Activated CD4-positive, alpha-beta T cell treated with anti-CD3 and anti-CD28 coated beads, Interleukin-2, amount 50 U/mL, for 24 hours (primary cell): Measurements from ENCODE around the gene S100A7A.
"Not testable (repeated sequence)": the region's sequence is repeated elsewhere in the genome, so short reads cannot be mapped to it uniquely, and the experiment has no call there.

ENCODE experiments used
- DNase-seq, 2 donors: peaks; one replicate each; pipeline ENCODE4 v3.0.0-alpha.2; 2020; ENCODE audit warnings: low read depth in 1 of 2, low spot score in 1 of 2

Gene S100A7A

DNA sequence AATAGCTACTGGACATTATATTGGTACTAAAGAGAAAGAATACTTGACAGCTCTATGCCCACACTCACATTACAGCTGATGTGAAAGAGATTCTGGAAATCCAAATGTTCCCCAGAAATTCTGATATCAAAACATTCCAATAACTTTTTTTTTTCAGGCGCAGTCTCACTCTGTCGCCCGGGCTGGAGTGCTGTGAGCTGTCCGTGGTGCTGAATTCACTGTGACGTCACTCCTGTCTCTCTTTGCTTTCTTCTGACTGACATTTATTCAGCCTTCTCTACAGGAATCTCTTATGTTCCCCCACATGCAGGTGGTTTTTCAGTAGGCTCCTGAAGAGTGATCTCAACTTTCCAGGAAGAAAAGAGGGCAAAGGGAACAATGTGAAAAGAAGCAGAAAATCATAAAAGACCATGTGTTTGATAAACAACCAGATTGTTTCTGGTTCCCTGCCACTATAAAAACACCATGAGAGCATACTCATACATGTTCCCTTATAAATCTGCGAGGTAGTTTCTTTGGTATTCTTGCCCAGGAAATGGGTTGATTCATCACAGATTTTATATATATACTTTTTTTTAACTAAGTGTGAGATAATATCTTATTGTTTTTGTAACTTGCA is 6.2 kb downstream of the S100A7A start:
- peak; percentile 30 to 51 for DNase-seq

DNA sequence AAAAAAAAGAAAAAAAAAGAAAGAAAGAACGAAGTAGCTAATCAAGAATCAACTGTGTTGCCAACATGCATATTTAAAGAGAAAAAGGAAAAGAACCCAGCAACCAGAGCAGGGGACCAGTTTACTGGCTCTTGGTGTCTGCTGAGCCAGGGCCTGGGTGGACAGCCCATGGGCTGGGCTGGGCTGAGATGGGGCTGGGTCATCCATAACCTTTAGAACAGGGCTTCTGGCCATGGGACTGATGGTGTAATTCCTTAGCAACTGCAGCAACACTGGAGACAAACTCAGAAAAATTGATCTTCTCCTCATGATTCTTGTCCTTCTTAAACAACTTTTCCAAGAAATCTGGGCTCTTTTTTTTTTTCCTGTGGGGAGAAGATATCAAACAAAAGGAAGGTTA is 10.5 kb downstream of the S100A7A start:
- DNase-seq = no peak

DNA sequence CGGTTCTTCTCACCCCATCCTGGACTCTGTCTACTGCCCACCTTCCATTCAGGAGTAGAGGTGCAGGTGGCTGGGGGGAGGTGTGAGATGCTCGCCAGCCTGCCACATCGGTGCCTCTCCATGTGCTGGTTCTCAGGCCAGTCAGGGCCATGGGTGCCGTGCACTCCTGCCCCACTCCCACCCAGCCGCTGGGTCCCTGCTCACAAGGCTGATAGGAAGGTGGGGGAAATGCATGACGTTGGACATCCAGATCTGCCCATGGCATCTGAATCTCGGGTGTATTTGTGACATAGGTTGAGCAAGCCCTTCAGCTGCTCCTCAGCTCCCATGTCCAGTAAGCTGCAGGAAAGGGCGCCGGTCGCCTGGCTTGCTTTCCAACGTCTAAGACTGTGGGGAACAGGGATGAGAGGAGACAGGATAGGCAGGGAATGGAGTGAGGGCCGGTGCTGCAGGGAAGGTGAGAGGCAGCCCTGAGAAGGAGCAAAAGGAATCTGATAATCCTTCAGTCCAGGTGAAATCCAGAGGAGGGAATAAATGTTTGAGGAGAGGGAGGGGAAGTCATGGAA is 11.8 kb downstream of the S100A7A start:
- no peak for DNase-seq

DNA sequence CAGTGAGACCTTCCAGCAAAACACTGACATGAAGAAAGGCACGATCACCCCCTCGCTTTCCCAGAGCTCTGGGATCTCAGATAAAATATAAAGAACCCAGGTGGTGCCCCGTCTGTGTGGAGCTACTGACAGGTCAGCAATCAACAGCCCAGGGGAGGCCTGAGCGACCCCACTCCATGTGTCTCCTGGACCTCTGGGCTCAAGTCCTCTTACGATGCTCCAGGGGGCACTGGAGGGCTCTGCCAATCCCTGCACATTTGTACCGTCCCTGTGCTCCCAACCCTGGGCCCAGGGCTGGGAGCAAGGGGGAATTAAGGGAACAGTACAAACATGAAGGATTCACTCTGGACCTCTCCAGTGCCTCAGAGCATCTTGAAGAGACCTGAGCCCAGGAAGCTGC is 12.5 kb downstream of the S100A7A start:
- no peak for DNase-seq

DNA sequence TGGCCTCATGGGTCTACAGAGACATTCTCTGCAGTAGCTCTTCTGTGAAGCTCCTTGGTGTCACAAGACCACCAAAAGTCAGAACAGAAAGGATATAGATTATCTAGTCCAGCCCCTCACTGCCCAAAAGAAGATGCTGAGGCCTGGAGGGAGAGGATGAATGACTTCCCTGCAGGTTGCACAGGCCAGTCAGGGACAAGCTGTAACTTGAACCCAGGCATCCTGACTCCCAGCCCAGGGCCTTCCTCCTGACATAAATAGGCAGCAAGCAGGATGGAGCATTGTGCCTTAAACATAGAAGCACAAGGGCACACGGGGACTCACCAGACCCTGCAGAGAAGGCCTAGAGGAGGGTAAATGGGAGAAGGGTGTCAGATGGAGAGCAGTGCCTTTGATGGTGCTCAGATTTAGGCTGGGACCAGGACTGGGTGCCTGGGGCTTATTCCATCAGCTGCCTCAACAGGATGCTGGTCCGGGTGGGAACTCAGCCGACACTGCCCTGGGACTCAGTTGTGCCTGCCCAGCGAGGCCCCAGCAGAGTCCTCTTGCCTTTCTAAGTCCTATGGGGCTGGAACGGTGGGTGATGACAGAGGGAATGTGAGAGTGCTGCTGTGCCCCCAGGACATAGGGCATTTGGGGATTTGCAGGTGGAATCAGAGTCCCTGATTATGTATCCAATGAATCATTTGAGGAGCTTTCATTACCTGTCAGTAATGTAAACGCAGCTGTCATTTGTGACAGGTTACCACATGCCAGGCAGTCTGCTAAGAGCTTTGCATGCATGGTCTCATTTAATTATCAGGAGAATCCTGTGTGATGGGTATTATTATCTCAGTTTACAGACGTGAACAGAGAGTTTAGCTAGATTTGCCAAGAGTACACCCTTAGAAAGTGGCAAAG is 13.2 kb downstream of the S100A7A start:
- DNase-seq = no peak

DNA sequence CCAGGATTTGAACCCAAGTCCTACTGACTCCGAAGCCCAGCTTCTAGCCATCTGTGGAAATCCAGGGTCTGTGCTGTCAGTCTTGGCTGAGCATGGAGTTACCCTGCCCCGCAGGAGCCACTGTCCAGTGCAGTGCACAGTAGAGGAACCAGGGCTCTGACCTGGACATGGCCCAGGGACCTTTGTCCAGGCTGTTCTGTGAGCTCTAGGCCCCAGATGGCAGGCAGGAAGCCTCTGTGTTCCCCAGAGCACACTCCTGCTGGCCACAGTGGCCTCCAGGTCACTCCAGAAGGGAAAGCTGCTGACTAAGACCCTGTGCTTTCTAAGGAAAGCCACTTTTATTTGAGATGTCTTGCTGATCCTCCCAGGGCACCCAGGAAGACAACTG is 13.8 kb downstream of the S100A7A start:
- DNase-seq = no peak

DNA sequence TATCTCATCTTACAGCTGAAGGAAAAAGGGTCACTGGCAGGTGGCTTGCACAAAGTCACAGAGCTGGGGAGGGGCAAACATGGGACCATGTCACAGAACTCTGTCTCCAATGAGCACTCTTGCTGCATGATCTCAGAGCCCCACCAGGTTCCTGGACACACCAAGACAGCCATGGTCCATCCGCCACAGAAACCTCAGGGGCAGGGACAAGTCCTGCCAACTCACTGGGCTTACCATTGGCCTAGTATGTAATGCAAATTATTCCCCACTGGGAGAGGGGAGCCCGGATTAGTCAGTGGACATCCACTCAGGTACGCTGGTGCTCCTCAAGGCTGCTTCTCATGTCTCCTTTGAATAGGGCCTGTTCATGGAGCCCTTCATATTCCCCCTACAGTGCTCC is 14.2 kb downstream of the S100A7A start:
- DNase-seq = no peak

DNA sequence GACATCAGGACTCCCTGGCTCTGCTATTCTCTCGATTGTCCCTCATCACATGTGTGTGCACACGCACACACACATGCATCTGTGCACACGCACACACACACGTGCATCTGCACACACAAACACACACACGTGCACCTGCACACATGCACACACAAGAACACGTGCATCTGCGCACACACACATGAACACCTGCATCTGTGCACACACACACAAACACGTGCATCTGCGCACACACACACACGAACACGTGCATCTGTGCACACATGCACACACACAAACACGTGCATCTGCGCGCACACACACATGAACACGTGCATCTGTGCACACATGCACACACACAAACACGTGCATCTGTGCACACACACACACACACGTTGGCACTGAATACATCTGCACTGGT is 14.7 kb downstream of the S100A7A start:
- no peak for DNase-seq

DNA sequence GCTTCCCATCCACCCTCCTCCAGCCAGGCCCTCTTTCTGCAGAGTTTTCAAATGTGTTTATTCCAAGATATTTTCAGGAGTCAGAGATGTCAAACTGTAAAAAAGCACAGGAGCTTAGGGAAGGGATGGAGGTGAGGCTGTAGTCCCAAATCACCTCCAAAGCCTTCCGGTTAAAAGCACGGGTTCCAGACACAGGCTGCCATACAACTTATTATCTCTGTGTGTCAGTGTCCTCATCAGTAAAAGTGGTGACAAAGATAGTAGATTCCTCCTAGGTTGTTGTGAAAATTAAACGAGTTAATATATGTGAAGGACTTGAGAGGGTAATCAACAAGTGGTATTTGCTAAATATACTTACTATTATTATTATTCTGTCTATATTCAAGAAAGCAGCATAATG is 15.1 kb downstream of the S100A7A start:
- DNase-seq = no peak

DNA sequence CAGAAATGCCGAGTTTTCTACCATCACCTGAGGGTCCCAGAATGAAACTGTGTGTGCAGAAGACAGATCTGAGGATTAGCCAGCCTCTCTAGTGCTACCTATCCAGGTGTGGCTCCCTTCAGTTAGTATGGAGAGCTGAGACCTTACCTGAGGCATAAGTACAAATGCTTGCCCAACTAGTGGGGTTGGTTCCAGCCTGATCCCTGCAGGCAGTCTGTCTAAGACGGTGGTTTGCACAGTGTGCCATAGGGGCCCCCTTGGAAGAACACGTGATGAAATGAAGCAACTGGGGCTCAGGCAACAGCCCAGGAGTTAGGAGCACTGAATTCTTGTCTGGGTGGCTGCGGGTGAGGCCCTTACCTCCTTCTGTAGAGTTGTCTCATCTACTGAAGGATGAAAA is 15.6 kb downstream of the S100A7A start:
- no peak for DNase-seq

DNA sequence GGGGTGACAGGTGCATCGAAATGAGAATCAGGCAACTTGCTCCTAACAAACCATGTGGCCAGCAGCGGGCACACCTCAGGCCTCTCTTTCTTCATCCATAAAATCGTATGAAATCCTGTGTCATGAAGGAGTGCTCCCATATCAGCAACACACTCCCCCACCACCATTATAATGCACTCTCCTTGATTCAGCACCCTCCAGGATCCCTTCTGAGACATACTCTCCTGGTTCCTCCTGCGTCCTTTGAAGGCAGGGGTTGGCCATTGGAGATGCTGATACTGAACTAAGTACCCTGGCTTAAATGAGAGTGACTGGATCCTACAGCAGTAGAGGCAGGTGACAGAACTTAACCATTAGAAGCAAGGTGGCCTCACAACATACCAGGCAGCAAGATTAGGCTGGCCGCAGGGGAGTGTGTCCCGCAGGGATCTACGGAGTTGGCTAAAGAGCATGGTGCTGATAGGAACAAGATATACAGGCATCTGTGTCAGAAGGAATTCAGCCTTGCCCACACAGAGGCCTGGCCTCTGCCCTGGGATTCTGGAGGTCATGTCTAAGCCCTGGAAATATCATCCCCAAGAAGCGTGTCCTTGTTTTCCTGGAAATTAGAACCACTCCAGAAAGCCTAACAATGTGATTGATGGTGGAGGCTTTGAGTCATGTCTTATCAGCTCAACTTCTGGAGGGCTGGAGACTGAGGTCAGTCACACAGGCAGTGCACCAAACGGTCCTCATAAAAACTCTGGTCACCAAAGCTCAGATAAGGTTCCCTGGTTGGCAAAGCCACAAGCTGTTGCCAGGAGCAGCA is 16.8 kb downstream of the S100A7A start:
- DNase-seq = no peak

DNA sequence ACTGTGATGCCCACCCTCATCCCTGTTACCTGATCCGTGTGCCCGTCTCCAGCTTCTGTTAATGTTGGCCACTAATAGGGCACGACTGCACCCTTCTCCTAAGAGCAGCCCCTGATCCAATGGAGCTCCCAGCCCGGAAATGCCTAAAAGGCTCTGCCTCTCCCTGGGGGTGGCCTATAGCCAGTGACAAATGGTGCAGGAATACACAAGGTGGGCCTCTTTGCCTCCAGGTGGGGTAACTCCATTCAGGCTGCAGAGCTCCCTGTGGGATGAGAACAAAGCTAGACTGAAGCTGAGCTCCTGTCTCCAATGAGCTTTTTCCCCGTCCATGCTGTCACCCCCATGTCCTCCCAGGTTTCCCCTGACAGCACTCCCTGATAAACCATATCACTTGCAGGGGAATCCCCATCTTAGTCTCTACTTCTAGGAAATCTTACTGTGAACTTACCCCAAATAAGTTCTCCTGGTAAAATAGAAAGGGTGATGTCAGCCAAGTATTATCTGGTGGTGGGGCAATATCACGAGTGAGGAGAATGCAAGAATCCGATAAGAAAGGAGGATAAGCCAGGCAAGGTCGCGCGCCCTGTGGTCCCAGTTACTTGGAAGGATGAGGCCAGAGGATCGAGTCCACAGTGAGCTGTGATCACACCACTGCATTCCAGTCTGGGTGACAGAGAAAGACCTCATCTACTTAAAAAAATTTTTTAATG is 18.6 kb downstream of the S100A7A start:
- no peak for DNase-seq

DNA sequence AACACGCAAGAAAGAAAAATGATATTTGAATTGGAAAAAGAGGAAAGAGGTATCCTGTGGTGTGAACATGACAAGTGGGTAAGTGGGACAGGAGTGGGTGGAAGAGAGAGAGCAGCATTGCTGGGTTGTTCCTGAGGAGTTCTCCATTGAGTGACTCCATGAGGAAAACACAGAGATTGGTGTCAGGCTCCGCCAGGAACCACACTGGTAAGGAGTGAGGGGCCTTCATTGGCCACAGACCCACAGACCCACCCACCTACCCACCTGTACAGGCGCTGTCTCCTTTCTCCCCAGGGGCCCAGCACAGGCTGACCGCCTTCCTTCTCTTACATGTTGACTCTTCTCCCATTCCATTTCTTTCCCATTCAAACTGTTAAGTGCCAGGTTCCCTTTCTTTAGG is 20.9 kb downstream of the S100A7A start:
- DNase-seq = no peak

DNA sequence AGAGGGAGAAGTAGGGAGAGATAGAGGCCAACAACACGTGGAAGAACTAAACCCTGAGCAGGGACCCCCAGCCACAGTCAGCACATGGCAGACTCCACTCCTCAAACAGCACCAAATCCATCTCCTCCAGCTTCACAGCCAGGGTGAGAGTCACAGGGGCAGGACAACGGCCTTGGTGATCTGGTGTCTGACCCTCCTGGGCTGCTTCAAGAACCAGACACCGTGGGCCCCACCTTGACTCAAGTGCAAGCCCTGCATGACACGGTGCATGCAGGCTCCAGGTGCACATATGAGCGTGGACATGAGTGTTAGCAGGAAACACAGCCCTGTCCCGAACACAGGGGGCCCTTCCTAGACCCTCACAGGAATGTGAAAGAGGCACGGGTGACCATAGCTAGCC is 22.3 kb downstream of the S100A7A start:
- DNase-seq = no peak

DNA sequence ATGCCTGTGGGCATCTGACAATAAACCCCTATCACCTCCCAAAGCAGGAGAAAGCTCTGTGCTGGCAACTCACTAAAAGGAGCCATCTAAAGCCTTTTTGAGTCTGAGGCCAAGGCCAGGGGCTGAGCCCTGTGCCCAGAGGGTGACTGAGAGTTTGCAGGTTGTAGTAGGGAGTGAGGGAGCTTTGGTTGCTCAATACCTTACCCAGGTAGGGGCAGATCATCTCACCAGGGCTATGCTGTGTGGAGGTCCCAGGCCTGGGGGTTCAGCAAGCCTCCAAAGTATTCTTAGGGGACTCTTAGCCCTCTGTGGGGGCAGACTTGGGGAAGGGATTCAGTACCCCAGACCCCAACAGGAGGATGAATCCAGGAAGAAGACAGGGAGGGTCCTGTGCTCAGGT is 23.0 kb downstream of the S100A7A start:
- DNase-seq = no peak

DNA sequence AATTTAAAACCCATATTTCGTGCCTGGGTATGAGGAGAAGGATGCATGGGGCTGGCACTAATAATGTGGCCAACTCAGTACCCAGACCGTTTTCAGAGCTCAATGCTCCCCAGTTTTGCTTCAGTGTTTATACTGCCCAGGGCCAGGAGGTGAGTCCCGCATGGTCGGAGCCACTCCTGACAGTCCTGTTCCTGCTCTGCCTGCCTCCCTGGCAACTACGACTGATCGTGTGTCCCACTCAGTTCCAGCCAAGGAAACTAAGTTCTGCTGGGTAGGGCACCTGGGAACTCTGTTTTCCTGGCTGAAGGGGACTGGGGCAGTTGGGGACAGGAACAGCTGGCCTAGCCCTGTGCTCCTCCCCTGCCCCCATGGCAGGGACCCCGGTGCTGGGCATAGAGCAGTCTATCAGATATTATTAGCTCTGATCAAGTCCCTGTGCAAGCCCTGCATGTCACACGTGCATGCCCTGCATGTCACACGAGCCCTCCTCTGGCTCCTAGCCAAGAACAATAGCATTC is 25.0 kb downstream of the S100A7A start:
- DNase-seq = no peak

DNA sequence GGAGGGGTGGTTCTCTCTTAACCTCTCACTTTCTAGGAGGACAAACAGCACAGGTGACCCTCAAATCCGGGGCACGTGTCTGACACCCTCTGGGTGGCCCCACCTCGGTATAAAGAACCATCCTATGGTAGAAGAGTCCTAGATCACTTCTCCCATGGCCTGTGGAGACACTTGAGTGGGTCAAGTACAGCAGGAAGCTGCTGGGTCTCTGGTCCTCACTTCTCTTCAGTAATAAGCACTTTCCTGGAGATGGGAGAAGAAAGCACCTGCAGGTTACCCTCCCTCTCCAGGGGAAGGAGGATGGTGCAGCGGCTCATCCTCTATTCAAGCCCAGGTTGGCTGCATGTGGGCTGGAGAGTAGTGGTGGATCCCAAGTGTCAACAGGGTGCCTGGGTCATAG is 27.2 kb downstream of the S100A7A start:
- DNase-seq = no peak

DNA sequence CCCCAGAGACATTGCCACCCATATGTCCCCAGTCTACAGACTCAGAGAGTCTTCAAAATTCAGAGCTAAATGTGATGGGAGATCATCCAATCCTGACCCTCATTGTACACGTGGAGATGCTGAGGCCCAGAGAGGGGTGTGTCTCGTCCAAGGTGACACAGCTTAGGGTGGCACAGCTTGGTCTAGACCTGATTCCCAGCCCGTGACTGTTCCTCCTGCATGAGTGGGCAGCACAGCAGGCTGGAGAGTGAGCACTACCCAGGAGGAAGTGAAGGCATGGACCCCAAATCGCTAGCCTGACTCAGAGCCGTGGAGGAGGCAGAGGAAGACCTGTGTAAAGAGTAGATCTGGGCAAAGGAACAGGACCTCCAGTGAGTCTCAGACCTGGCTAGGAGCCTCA is 27.8 kb downstream of the S100A7A start:
- no peak for DNase-seq

DNA sequence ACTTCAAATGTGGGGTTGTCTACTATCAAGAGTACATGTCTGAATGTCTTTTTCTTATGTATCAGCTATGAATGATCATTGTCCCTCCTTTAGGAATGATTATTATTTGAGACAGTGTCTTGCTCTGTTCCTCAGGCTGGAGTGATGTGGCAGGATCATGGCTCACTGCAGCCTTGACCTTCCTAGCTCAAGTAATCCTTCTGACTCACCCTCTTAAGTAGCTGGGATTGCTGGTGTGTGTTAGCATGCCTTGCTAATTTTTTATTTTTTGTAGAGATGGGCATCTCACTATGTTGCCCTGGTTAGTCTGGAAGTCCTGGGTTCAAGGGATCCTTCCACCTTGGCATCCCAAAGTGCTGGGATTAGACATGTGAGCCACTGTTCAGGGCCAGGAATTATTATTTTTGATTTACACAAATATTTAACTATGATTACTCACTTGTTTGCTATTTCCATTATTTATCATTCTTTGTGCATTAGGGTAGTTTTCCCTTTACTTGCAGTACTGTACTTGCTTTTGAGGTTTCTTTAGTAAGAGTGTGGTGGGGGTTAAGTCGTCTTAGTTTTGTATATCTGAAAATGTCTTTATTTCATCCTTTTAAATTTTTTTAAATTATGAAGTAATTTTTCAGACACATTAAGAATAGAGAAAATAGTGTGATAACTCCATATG is 31.3 kb downstream of the S100A7A start:
- DNase-seq = no peak

DNA sequence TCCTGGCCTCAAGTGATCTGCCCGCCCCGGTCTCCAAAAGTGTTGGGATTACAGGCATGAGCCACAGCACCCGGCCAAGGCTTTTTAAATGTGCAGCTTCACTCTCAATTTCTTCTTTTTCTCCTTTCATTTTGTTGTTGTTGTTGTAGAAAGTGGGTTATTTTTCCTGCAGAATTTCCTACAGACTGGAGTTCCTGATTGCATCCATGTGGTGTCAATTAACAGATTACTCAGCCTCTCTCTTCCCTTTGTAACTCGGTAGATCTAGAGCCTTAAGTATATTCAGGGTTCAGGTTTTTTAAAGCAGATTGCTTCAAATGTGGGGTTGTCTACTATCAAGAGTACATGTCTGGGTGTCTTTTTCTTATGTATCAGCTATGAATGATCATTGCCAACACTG is 32.5 kb downstream of the S100A7A start:
- not testable (repeated sequence) for DNase-seq
